EL (cell line): Measurements from ENCODE around the gene DPF3.

ENCODE experiments used
- DNase-seq: peaks from one replicate; pipeline ENCODE4 v3.0.0-alpha.2; 2016

Gene DPF3

GRCh38 chr14:72583316-72584272, 310.3 kb downstream of the DPF3 start:
- no peak for DNase-seq

- no peak for DNase-seq
Measured at GRCh38 chr14:72582582-72582981, 311.3 kb downstream of the DPF3 start.

GRCh38 chr14:72578514-72578913, 315.4 kb downstream of the DPF3 start:
- DNase-seq: no peak

GRCh38 chr14:72577521-72577920, 316.4 kb downstream of the DPF3 start:
- DNase-seq: no peak

GRCh38 chr14:72576258-72576657, 317.6 kb downstream of the DPF3 start:
- no peak for DNase-seq

- DNase-seq: no peak
Measured at GRCh38 chr14:72574715-72575114, 319.2 kb downstream of the DPF3 start.

- no peak for DNase-seq
Measured at GRCh38 chr14:72573725-72574417, 320.0 kb downstream of the DPF3 start.
